Measurements from ENCODE around the gene ROR1. TPM values are rescaled to one million over a fixed set of nuclear protein-coding genes. Genes with fewer than 3 reads are reported as not detected.
A peak's percentile ranks its signal among the peaks of the same experiment; 100 is the strongest.

ROR1 gene
- total RNA-seq, 1 experiment from 2014 or later = 19.0 TPM

DNA sequence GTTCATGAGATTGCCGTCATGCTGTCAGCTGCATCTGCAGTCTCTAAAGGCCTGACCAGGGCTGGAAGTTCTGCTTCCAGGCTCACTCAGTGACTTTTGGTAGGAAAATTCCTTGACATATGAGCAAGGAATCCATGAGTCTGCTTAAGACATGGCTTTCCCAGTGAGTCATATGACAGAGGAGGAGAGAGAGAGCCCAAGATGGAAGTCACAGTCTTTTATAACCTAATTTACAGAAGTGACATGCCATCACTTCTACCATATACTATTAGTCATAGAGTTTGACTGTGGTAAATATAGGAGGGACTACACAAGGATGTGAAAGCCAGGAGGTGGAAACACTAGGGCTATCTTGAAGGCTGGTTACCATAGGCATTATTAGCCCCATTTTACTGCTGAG is 115.2 kb downstream of the ROR1 start:
- no TSS peak for BruUV-seq (replicated peaks)
- Histone ChIP-seq H3K79me2 (ENCODE audit: low read depth) (peaks cover 46% of the 10 kb centered on the region), H3K4me3 (no peak overlapping the region), H3K36me3 (ENCODE audit: low read depth) (no peaks in the 10 kb centered on the region), H3K4me2 (no peak overlapping the region), H3K9me3 (ENCODE audit: insufficient read depth, low read depth) (0 out of 2 replicates have a peak, but pooled peaks cover 4% of the 10 kb centered on the region), H4K20me1 (ENCODE audit: insufficient read depth) (no peaks in the 10 kb centered on the region), H3K4me1 (replicated peaks; ENCODE audit: insufficient read depth) (peaks cover 26% of the 10 kb centered on the region), H3K9me2 (ENCODE audit: insufficient read depth) (no peaks in the 10 kb centered on the region), H3F3A (ENCODE audit: insufficient read depth, low read depth) (peaks cover 22% of the 10 kb centered on the region; the same call in 1 of the 2 replicates), H3K27ac (no peak overlapping the region), H2AFZ (no peak overlapping the region), H3K27me3 (ENCODE audit: insufficient read depth, low read depth) (no peaks in the 10 kb centered on the region)
- ChIA-PET POLR2A (ENCODE audit: unreplicated experiment) (no interaction called here), CTCF (no interaction called here)
- intact Hi-C loops (cut with micrococcal nuclease; ENCODE audit: unreplicated experiment) = no loop called here
- TF ChIP-seq EZH2 (IDR thresholded peaks at IDR 0.05; ENCODE audit: low read depth) = no peak
- TF ChIP-seq, protein P1, sequence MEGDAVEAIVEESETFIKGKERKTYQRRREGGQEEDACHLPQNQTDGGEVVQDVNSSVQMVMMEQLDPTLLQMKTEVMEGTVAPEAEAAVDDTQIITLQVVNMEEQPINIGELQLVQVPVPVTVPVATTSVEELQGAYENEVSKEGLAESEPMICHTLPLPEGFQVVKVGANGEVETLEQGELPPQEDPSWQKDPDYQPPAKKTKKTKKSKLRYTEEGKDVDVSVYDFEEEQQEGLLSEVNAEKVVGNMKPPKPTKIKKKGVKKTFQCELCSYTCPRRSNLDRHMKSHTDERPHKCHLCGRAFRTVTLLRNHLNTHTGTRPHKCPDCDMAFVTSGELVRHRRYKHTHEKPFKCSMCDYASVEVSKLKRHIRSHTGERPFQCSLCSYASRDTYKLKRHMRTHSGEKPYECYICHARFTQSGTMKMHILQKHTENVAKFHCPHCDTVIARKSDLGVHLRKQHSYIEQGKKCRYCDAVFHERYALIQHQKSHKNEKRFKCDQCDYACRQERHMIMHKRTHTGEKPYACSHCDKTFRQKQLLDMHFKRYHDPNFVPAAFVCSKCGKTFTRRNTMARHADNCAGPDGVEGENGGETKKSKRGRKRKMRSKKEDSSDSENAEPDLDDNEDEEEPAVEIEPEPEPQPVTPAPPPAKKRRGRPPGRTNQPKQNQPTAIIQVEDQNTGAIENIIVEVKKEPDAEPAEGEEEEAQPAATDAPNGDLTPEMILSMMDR (conservative IDR thresholded peaks at IDR 0.05) = no peak
- peak in 1 of 2 experiments; percentile 44 for DNase-seq

DNA sequence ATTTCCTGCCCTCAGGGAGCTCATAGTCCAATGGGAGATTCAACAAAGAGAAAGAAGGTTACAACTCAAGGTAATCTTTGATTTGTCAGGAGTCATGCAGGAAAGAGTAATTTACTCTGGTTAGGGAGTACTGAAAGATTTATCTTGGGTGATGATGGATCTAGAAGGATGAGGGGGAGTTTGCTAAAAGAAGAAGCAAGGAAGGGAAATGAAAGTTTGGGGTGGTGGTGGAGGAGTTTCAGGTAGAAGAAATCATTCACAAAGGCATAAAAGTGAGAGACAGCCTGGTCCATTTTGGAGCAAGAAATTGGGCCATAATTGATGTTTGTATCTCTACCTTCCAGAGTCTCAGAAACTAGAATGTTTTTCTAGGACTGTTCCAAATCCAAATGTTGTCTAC is 116.7 kb downstream of the ROR1 start:
- peaks cover 4% of the 10 kb centered on the region; the same call in 1 of the 2 replicates for H3K9me3 ChIP-seq (ENCODE audit: insufficient read depth, low read depth)
- CTCF ChIA-PET = no interaction called here
- POLR2A ChIA-PET (ENCODE audit: unreplicated experiment) = interaction anchor here (0.9 kb wide), 1 partner anchor 53 kb away, joined by 4 read pairs; no protein-coding TSS in a partner anchor
- no peaks in the 10 kb centered on the region for H3K27me3 ChIP-seq (ENCODE audit: insufficient read depth, low read depth)
- no peaks in the 10 kb centered on the region for H4K20me1 ChIP-seq (ENCODE audit: insufficient read depth)
- TF ChIP-seq EZH2 (IDR thresholded peaks at IDR 0.05; ENCODE audit: low read depth) = no peak
- TF ChIP-seq, protein P1 (conservative IDR thresholded peaks at IDR 0.05) = no peak
- H3K27ac ChIP-seq = no peak overlapping the region
- peaks cover 47% of the 10 kb centered on the region for H3K79me2 ChIP-seq (ENCODE audit: low read depth)
- peaks cover 27% of the 10 kb centered on the region for H3K4me1 ChIP-seq (replicated peaks; ENCODE audit: insufficient read depth)
- no peaks in the 10 kb centered on the region for H3K9me2 ChIP-seq (ENCODE audit: insufficient read depth)
- intact Hi-C loops (cut with micrococcal nuclease; ENCODE audit: unreplicated experiment) = no loop called here
- BruUV-seq (replicated peaks) = no TSS peak
- peaks cover 22% of the 10 kb centered on the region; the same call in 1 of the 2 replicates for H3F3A ChIP-seq (ENCODE audit: insufficient read depth, low read depth)
- no peak overlapping the region for H3K4me2 ChIP-seq
- no peak overlapping the region for H2AFZ ChIP-seq
- no peak for DNase-seq
- H3K36me3 ChIP-seq (ENCODE audit: low read depth) = no peaks in the 10 kb centered on the region
- no peak overlapping the region for H3K4me3 ChIP-seq

DNA sequence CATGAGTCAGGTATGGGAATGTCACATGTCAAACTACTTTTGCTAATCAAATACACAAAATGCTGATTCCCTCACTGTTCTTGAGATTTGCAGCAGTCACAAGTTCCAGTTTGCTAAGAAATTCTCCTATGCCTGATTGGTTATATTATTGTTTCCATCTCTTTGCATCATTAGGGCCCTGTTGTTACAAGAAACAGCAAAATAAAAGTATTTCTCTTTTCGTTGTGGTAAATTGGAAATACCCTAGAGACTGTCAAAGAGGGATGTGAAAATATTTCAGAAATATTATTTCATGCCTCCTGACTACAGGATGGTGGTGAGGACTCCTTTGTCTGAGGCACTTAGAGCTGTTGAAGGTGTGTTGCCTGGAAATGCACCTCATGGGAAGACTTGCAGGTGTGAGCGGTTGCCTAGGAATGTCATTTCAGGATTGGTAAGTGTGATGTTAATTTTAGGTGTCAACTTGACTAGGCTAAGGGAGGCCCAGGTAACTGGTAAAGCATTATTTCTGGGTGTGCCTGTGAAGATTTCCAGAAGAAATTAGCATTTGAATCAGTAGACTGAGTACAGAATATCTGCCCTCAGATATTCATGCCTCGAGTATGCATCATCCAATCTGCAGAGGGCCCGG is 117.4 kb downstream of the ROR1 start:
- H3F3A ChIP-seq (ENCODE audit: insufficient read depth, low read depth) = peaks cover 22% of the 10 kb centered on the region; the same call in 1 of the 2 replicates
- CTCF ChIA-PET = no interaction called here
- no peaks in the 10 kb centered on the region for H3K27me3 ChIP-seq (ENCODE audit: insufficient read depth, low read depth)
- peaks cover 27% of the 10 kb centered on the region for H3K4me1 ChIP-seq (replicated peaks; ENCODE audit: insufficient read depth)
- intact Hi-C loops (cut with micrococcal nuclease; ENCODE audit: unreplicated experiment) = no loop called here
- H3K4me3 ChIP-seq = no peak overlapping the region
- POLR2A ChIA-PET (ENCODE audit: unreplicated experiment) = no interaction called here
- H3K79me2 ChIP-seq (ENCODE audit: low read depth) = peaks cover 50% of the 10 kb centered on the region
- no peak for DNase-seq
- H3K36me3 ChIP-seq (ENCODE audit: low read depth) = no peaks in the 10 kb centered on the region
- H3K27ac ChIP-seq = no peak overlapping the region
- no peaks in the 10 kb centered on the region for H4K20me1 ChIP-seq (ENCODE audit: insufficient read depth)
- H2AFZ ChIP-seq = no peak overlapping the region
- H3K4me2 ChIP-seq = no peak overlapping the region
- H3K9me2 ChIP-seq (ENCODE audit: insufficient read depth) = no peaks in the 10 kb centered on the region
- peaks cover 4% of the 10 kb centered on the region; the same call in 1 of the 2 replicates for H3K9me3 ChIP-seq (ENCODE audit: insufficient read depth, low read depth)
- BruUV-seq (replicated peaks) = no TSS peak
- no peak for TF ChIP-seq EZH2 (IDR thresholded peaks at IDR 0.05; ENCODE audit: low read depth)
- TF ChIP-seq, protein P1 (conservative IDR thresholded peaks at IDR 0.05) = no peak
